Endodermal cell (in vitro differentiated cells): ENCODE data around the gene NDUFV2. TPM values are rescaled to one million over a fixed set of nuclear protein-coding genes. Genes with fewer than 3 reads are reported as not detected.

Experiments used
- DNase-seq: peaks from one replicate; pipeline ENCODE4 v3.0.0-alpha.2; 2017
- H3K27ac ChIP-seq: 2 replicates; pipeline ENCODE4 v1.5.1; 2013; ENCODE audit warnings: mild to moderate bottlenecking, low read depth, low read length, moderate library complexity
- H3K27me3 ChIP-seq: 2 replicates; pipeline ENCODE4 v1.6.1; 2013; ENCODE audit warnings: mild to moderate bottlenecking, low read length, moderate library complexity; ENCODE audit not compliant: insufficient read depth, control insufficient read depth, poor library complexity, severe bottlenecking
- H3K36me3 ChIP-seq: 2 replicates; pipeline ENCODE4 v1.7.0; 2013; ENCODE audit warnings: mild to moderate bottlenecking, low read length, moderate library complexity; ENCODE audit not compliant: control insufficient read depth, insufficient read depth
- H3K4me1 ChIP-seq: one replicate; pipeline ENCODE4 v1.7.0; 2013; ENCODE audit warnings: low read length; ENCODE audit not compliant: control insufficient read depth, insufficient read depth
- H3K4me3 ChIP-seq: 2 replicates; pipeline ENCODE4 v1.5.1; 2013; ENCODE audit warnings: mild to moderate bottlenecking, low read length, moderate library complexity
- H3K9ac ChIP-seq: 2 replicates; pipeline ENCODE4 v1.6.1; 2013; ENCODE audit warnings: mild to moderate bottlenecking, low read length, moderate library complexity; ENCODE audit not compliant: poor library complexity, severe bottlenecking; ENCODE audit errors: extremely low read depth
- H3K9me3 ChIP-seq: 2 replicates; pipeline ENCODE4 v1.6.1; 2013; ENCODE audit warnings: mild to moderate bottlenecking, low read length, moderate library complexity; ENCODE audit not compliant: control insufficient read depth
- H3K27ac Mint-ChIP-seq: 2 replicates; pipeline ENCODE4 v1.8.0; 2020; ENCODE audit warnings: mixed read lengths
- H3K27me3 Mint-ChIP-seq: 2 replicates; pipeline ENCODE4 v1.8.0; 2021; ENCODE audit warnings: mild to moderate bottlenecking, mixed read lengths; ENCODE audit not compliant: insufficient read depth
- H3K36me3 Mint-ChIP-seq: 2 replicates; pipeline ENCODE4 v1.8.0; 2020; ENCODE audit warnings: low read depth, mixed read lengths
- H3K4me1 Mint-ChIP-seq: 2 replicates; pipeline ENCODE4 v1.8.0; 2020; ENCODE audit warnings: mixed read lengths
- H3K4me3 Mint-ChIP-seq: 2 replicates; pipeline ENCODE4 v1.8.0; 2020; ENCODE audit warnings: mild to moderate bottlenecking, moderate library complexity, mixed read lengths
- H3K9me3 Mint-ChIP-seq: 2 replicates; pipeline ENCODE4 v1.8.0; 2020; ENCODE audit warnings: mild to moderate bottlenecking, mixed read lengths
- CTCF ChIP-seq: fragments of 200-600 bp; sonication (generic); conservative IDR thresholded peaks from 2 replicates; pipeline ENCODE4 v1.5.0; 2021; ENCODE audit warnings: antibody characterized with exemption, mild to moderate bottlenecking
- WGBS, 2 experiments: methylation state at CpG; one replicate each; pipeline versions ENCODE4 v1.1.5 to v1.1.7; 2013; ENCODE audit warnings: missing lambda C conversion rate in 2 of 2, mixed read lengths in 1 of 2; ENCODE audit not compliant: insufficient coverage in 1 of 2, insufficient read length in 1 of 2; 5-methylcytosine and 5-hydroxymethylcytosine counted together
- total RNA-seq, 2 donors: library from RNA; stranded (reverse); fragmentation: NEBNext Ultra II Directional in 1 of 2; extraction: Animal tissue kit (Norgen Biotek cat#: 25700) in 1 of 2; gene quantifications; 2 replicates in 1 of 2; 3 replicates in 1 of 2; pipeline ENCODE4 v1.2.1, GENCODE V29; 2021

NDUFV2 gene
- total RNA-seq, 2 donors from 2014 or later = 123 to 138 TPM

GRCh38 chr18:9172506-9173127 lies 70.1 kb downstream of the NDUFV2 start:
- peaks cover 6% of the 10 kb centered on the region for H3K9me3 ChIP-seq
- H3K4me1 Mint-ChIP-seq = peaks cover 6% of the 10 kb centered on the region
- DNase-seq = no peak
- no peaks in the 10 kb centered on the region for H3K36me3 ChIP-seq
- whole genome bisulfite sequencing, 2 experiments = 82 to 100% methylated on average over 1 to 4 of the region's 4 CpGs
- no peaks in the 10 kb centered on the region for H3K27me3 ChIP-seq
- H3K36me3 Mint-ChIP-seq = peaks cover 29% of the 10 kb centered on the region
- no peaks in the 10 kb centered on the region for H3K4me1 ChIP-seq
- H3K27me3 Mint-ChIP-seq = no peaks in the 10 kb centered on the region
- H3K27ac ChIP-seq = no peak overlapping the region
- H3K4me3 Mint-ChIP-seq = no peak overlapping the region
- no peak overlapping the region for H3K9ac ChIP-seq
- no peak for TF ChIP-seq CTCF
- no peak overlapping the region for H3K27ac Mint-ChIP-seq
- peaks cover 21% of the 10 kb centered on the region for H3K9me3 Mint-ChIP-seq
- no peak overlapping the region for H3K4me3 ChIP-seq

GRCh38 chr18:9173770-9174233 lies 71.3 kb downstream of the NDUFV2 start:
- no peak overlapping the region for H3K4me3 Mint-ChIP-seq
- no peak overlapping the region for H3K27ac ChIP-seq
- no peak for TF ChIP-seq CTCF

GRCh38 chr18:9174302-9174701 lies 71.8 kb downstream of the NDUFV2 start:
- Histone ChIP-seq H3K27ac (no peak overlapping the region), H3K4me3 (no peak overlapping the region), H3K9ac (no peak overlapping the region), H3K36me3 (no peaks in the 10 kb centered on the region), H3K4me1 (no peaks in the 10 kb centered on the region), H3K9me3 (peaks cover 6% of the 10 kb centered on the region), H3K27me3 (no peaks in the 10 kb centered on the region)
- H3K27ac Mint-ChIP-seq = peak overlapping the region; percentile 19
- H3K36me3 Mint-ChIP-seq = peaks cover 25% of the 10 kb centered on the region
- WGBS, 2 experiments = 97% methylated on average over 4 of the region's 4 CpGs; no CpG with 5 or more reads in 1 of the 2 experiments
- no peaks in the 10 kb centered on the region for H3K27me3 Mint-ChIP-seq
- H3K4me3 Mint-ChIP-seq = no peak overlapping the region
- DNase-seq = no peak
- peaks cover 6% of the 10 kb centered on the region for H3K4me1 Mint-ChIP-seq
- peaks cover 11% of the 10 kb centered on the region for H3K9me3 Mint-ChIP-seq
- no peak for TF ChIP-seq CTCF

More at GRCh38 chr18:9173770-9174233, 71.3 kb downstream of the NDUFV2 start:
- Histone ChIP-seq H3K9ac (no peak overlapping the region), H3K4me1 (no peaks in the 10 kb centered on the region), H3K36me3 (no peaks in the 10 kb centered on the region), H3K9me3 (peaks cover 6% of the 10 kb centered on the region), H3K27me3 (no peaks in the 10 kb centered on the region), H3K4me3 (no peak overlapping the region)
- Mint-ChIP-seq H3K4me1 (peaks cover 6% of the 10 kb centered on the region), H3K27ac (no peak overlapping the region), H3K9me3 (peaks cover 16% of the 10 kb centered on the region), H3K36me3 (peaks cover 29% of the 10 kb centered on the region), H3K27me3 (no peaks in the 10 kb centered on the region)
- DNase-seq = no peak
- WGBS, 2 experiments = 90 to 96% methylated on average over 2 to 6 of the region's 6 CpGs
